NCI-H1092 (cell line): ENCODE results near the gene ANKRD44.
"Not testable (repeated sequence)": the region's sequence is repeated elsewhere in the genome, so short reads cannot be mapped to it uniquely, and the experiment has no call there.

Experiments
- DNase-seq: peaks from one replicate; lab custom pipeline; 2025; lab: John Stamatoyannopoulos, UW

Gene ANKRD44

GRCh38 chr2:197259470-197259999, 51.0 kb downstream of the ANKRD44 start:
- no peak for DNase-seq

GRCh38 chr2:197258580-197258979, 52.0 kb downstream of the ANKRD44 start:
- no peak for DNase-seq

- DNase-seq, result no peak
Measured at GRCh38 chr2:197256547-197257170, 53.9 kb downstream of the ANKRD44 start.

- no peak for DNase-seq
Measured at GRCh38 chr2:197256021-197256420, 54.6 kb downstream of the ANKRD44 start.

GRCh38 chr2:197255543-197255942, 55.0 kb downstream of the ANKRD44 start:
- DNase-seq, result no peak

- DNase-seq, result no peak
Measured at GRCh38 chr2:197254776-197255530, 55.6 kb downstream of the ANKRD44 start.

- no peak for DNase-seq
Measured at GRCh38 chr2:197251576-197251975, 59.0 kb downstream of the ANKRD44 start.

GRCh38 chr2:197251163-197251562, 59.4 kb downstream of the ANKRD44 start:
- no peak for DNase-seq

GRCh38 chr2:197250084-197250397, 60.5 kb downstream of the ANKRD44 start:
- DNase-seq, result no peak

- no peak for DNase-seq
Measured at GRCh38 chr2:197249381-197250083, 61.0 kb downstream of the ANKRD44 start.

- no peak for DNase-seq
Measured at GRCh38 chr2:197248623-197249022, 62.0 kb downstream of the ANKRD44 start.

GRCh38 chr2:197248001-197248401, 62.6 kb downstream of the ANKRD44 start:
- no peak for DNase-seq

GRCh38 chr2:197247083-197247482, 63.5 kb downstream of the ANKRD44 start:
- DNase-seq, result no peak

- no peak for DNase-seq
Measured at GRCh38 chr2:197245829-197246804, 64.5 kb downstream of the ANKRD44 start.

GRCh38 chr2:197244349-197244748, 66.2 kb downstream of the ANKRD44 start:
- no peak for DNase-seq

- no peak for DNase-seq
Measured at GRCh38 chr2:197242719-197243118, 67.9 kb downstream of the ANKRD44 start.

- DNase-seq, result no peak
Measured at GRCh38 chr2:197241596-197241995, 69.0 kb downstream of the ANKRD44 start.

- DNase-seq, result no peak
Measured at GRCh38 chr2:197241153-197241552, 69.4 kb downstream of the ANKRD44 start.

GRCh38 chr2:197240421-197241041, 70.0 kb downstream of the ANKRD44 start:
- no peak for DNase-seq

- not testable (repeated sequence) for DNase-seq
Measured at GRCh38 chr2:197240018-197240417, 70.6 kb downstream of the ANKRD44 start.

GRCh38 chr2:197239434-197239833, 71.1 kb downstream of the ANKRD44 start:
- no peak for DNase-seq
